ENCODE results near the gene HNRNPAB. TPM values are rescaled to one million over a fixed set of nuclear protein-coding genes. Genes with fewer than 3 reads are reported as not detected.

Gene HNRNPAB
- total and polyA plus RNA-seq, 9 of the 15 experiments (the other 6 are each of a cell fraction or from before 2014, with no cell fraction given): 34.6 to 425 (median 236) TPM

DNA sequence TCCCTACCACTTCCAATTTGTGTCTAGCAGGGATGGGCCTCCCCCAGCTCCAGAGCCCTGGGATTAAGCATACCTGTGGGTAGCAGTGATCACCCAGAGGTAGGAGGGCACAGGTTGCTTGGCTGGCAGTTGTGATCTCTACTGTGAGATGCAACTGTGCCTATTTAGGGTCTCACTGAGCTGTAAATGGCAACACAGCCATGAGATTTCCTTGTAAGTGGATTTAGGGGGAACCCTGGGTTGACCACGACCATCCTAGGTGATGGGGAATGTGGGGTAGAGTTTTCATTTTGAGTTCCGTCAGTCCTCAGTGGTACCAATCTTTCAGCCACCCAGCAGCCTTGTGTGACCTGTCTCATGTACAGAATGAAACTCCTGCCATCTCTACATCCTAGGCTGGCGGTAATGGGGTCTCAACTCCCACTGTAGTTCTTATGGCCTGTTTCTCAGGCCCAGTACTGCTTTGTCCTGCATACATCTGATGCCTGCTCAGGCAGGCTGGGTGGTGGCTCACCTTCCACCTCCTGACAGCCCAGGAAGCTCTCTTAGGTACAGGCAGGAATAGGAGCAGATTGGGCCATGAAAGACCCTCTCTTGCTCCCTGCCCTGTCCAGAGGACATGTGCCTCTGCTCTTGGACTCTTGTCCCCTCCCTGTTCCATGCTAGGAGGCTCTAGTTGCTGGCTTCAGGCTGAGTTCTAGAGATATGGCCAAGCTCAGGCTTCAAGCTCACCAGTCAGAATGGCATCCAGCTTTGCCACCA is 8.1 kb downstream of the HNRNPAB start (continued):
- TF ChIP-seq, protein P1, sequence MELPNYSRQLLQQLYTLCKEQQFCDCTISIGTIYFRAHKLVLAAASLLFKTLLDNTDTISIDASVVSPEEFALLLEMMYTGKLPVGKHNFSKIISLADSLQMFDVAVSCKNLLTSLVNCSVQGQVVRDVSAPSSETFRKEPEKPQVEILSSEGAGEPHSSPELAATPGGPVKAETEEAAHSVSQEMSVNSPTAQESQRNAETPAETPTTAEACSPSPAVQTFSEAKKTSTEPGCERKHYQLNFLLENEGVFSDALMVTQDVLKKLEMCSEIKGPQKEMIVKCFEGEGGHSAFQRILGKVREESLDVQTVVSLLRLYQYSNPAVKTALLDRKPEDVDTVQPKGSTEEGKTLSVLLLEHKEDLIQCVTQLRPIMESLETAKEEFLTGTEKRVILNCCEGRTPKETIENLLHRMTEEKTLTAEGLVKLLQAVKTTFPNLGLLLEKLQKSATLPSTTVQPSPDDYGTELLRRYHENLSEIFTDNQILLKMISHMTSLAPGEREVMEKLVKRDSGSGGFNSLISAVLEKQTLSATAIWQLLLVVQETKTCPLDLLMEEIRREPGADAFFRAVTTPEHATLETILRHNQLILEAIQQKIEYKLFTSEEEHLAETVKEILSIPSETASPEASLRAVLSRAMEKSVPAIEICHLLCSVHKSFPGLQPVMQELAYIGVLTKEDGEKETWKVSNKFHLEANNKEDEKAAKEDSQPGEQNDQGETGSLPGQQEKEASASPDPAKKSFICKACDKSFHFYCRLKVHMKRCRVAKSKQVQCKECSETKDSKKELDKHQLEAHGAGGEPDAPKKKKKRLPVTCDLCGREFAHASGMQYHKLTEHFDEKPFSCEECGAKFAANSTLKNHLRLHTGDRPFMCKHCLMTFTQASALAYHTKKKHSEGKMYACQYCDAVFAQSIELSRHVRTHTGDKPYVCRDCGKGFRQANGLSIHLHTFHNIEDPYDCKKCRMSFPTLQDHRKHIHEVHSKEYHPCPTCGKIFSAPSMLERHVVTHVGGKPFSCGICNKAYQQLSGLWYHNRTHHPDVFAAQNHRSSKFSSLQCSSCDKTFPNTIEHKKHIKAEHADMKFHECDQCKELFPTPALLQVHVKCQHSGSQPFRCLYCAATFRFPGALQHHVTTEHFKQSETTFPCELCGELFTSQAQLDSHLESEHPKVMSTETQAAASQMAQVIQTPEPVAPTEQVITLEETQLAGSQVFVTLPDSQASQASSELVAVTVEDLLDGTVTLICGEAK (IDR thresholded peaks at IDR 0.05): no peak
- TF ChIP-seq, protein P1 (CRISPR knock-in tag; IDR thresholded peaks at IDR 0.05): 0 out of 2 replicates have a peak, but pooled peaks have one; percentile 13
- peak; percentile 42 for TF ChIP-seq SIRT6 (IDR thresholded peaks at IDR 0.05; ENCODE audit: low read depth, low read length)
- no peak for TF ChIP-seq ZKSCAN3 (CRISPR knock-in tag; IDR thresholded peaks at IDR 0.05)
- TF ChIP-seq ZNF212 (CRISPR knock-in tag; IDR thresholded peaks at IDR 0.05): no peak
- TF ChIP-seq MTA2 (IDR thresholded peaks at IDR 0.05; ENCODE audit: low read depth): no peak
- no peak for TF ChIP-seq FOS (IDR thresholded peaks at IDR 0.05; ENCODE audit: extremely low read depth, insufficient read length)
- TF ChIP-seq FOXJ3 (CRISPR knock-in tag; IDR thresholded peaks at IDR 0.05): no peak
- 0 out of 2 replicates have a peak, but pooled peaks have one; percentile 2 for TF ChIP-seq HNRNPUL1 (IDR thresholded peaks at IDR 0.05; ENCODE audit: low read length)
- no peak for TF ChIP-seq USF2 (CRISPR knock-in tag; IDR thresholded peaks at IDR 0.05)
- TF ChIP-seq CXXC5 (CRISPR knock-in tag; IDR thresholded peaks at IDR 0.05): no peak
- no peak for TF ChIP-seq FOSL1 (tag; conservative IDR thresholded peaks at IDR 0.05)
- TF ChIP-seq ZNF696 (CRISPR knock-in tag; conservative IDR thresholded peaks at IDR 0.05): no peak
- no peak for TF ChIP-seq ZNF124 (CRISPR knock-in tag; IDR thresholded peaks at IDR 0.05)
- TF ChIP-seq ETS2 (tag; IDR thresholded peaks at IDR 0.05; ENCODE audit: borderline replicate concordance, poor library complexity, severe bottlenecking): no peak
- TF ChIP-seq STAT5A (IDR thresholded peaks at IDR 0.05; ENCODE audit: borderline replicate concordance, low read length): no peak
- TF ChIP-seq RBBP5 (IDR thresholded peaks at IDR 0.05; ENCODE audit: borderline replicate concordance, insufficient read depth, low read length, poor library complexity, severe bottlenecking): no peak
- no peak for TF ChIP-seq ZNF444 (CRISPR knock-in tag; IDR thresholded peaks at IDR 0.05)
- no peak for TF ChIP-seq ZNF347 (CRISPR knock-in tag; IDR thresholded peaks at IDR 0.05; ENCODE audit: low read depth)

Data from K562 (cell line).